ENCODE measurements around the gene CLCN6.
"Not testable (repeated sequence)": the region's sequence is repeated elsewhere in the genome, so short reads cannot be mapped to it uniquely, and the experiment has no call there.

CLCN6 gene

DNA sequence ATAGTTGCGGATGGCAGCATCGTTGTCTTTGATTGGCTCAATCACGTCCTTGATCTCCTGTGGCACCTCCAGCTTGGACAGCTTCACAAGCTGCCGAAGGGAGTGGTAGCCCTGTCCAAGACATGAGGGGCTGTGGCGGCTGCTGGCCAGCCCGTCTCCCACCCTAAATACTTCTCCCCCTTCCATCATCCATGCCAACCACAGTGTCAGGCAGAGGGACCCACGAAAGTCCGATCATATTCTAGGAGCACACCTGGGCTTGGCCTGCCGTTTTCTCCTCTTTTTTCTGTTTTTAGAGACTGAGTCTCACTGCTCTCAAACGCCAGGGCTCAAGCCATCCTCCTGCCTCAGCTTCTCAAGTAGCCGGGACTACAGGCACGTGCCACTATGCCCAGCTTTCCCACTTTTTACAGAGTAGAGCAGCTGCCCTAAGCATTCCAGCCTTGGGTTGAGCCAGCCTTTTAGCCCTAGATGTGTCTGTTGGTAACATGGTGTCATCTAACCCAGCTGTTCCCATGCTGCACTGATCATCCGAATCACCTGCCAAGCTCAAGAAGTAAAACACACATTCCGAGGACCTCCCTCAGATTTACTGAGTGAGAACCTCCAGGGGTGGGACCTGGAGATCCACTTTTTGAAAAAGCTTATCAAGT lies 10.6 kb upstream of the CLCN6 start:
- no peak for DNase-seq (ENCODE audit: low spot score)

DNA sequence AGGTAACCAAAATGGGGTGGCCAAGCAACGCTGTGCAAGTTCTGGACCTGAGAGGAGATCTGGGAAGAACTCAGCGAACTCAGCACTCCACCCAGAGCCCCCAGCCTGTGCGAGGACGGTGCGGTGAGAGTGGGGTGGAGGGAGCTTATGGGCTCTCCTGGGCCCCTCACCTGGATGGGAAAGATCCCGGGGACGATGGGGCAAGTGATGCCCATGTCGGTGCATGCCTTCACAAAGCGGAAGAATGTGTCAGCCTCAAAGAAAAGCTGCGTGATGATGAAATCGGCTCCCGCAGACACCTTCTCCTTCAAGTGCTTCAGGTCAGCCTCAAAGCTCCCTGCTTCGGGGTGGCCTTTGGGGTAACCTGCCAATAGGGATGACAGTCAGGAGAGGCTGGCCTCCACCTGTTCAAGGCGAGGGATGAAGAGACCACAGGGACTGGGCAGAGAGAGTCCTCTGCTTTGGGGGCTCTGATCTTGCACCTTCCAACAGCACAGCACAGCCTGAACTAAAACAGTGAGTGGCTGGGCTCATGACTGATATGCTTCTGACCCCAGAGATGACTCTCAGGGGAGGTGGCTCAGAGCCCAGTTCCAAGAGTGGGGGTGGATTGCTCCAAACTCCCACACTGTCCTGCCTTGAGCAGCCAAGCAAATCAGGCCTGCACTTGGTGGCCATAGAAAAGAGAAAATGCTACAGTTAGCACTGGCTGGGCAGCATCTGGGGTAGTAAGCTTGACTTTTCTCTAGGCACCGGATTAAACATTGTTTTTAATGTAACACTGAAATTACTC lies 9.8 kb upstream of the CLCN6 start:
- DNase-seq (ENCODE audit: low spot score) = no peak

DNA sequence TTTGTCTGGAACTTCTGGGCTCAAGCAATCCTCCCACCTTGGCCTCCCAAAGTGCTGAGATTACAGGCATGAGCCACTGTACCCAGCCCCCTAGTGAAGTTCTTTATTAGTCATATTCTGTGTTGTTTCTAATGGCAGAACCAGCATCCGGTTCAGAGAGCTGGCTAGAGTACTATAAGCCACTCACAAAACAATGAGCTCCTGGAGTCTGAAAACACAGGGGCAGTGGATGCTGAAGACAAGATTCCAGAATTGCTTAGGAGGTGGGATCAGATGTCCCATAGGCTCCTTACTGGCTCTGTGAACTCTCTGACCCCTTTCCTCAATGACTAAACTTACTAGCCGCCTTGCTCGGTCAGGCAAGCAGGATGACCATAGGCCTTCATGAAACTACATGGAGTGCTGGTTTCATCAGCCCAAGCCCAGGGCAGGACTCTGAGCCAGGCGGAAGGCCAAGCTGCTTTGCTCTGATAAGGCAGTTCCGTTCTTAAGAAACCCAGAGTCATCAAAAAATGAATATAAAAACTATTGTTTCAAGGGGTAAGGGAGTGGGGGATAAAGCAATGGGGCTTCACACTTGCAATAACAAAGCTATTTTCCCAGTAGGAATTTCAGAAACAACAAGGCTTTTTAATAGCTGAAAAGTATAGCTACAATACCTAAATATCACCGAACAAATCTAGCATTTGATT lies 8.3 kb upstream of the CLCN6 start:
- DNase-seq (ENCODE audit: low spot score) = no peak

DNA sequence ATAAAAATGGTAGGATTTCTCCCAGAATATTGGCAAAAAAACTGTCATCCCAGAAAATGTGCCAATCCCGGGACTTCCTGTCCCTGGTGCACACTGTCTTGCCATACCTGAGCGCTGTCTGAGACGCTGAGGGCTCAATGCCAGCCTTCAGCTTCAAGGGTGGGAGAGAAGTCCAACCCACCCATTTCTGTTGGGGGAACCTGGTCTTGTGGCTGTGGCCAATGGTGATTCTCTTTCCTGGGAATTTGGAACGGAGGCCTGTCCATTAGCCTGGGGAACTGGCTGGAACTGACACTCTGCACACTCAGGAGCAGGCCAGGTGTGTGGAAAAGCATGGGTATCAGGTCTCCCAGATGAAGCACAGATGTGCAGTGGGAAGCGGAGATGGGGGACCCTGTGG lies 6.9 kb upstream of the CLCN6 start:
- DNase-seq (ENCODE audit: low spot score) = no peak

DNA sequence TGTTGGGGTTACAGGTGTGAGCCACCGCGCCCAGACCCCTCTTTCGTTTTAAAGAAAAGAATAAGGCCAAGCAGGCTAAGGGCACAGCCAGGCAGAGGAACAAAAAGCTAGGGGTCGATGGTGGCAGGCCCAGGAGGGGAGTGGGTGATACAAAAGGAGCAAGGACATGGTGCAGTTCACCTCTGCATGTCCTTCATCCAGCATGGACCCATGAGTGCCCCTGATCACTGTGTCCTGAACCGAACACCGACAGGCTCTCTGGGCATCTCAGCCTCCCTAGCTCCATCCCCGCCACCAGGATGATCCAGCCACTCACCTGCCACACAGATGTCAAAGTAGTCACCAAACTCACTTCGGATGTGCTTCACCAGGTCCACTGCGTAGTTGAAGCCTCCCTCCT lies 6.1 kb upstream of the CLCN6 start:
- no peak for DNase-seq (ENCODE audit: low spot score)

DNA sequence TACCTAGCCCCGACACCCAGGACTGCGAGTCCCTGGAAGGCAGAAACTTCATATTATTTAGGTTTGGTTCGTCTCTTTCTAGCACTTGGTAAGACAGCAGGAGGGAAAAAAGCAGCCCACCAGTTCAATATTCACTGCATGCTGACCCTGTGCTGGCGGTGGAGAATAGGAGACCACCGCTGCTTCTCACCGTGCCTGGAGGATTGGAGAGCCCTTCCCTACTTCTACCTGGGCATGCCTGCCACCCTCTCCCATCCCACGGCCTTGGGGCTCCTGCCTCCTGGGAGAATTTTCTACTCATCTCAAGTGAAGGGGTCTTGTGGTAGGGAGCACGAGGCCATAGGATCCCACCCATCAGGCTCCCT lies 5.6 kb upstream of the CLCN6 start:
- DNase-seq (ENCODE audit: low spot score) = no peak

DNA sequence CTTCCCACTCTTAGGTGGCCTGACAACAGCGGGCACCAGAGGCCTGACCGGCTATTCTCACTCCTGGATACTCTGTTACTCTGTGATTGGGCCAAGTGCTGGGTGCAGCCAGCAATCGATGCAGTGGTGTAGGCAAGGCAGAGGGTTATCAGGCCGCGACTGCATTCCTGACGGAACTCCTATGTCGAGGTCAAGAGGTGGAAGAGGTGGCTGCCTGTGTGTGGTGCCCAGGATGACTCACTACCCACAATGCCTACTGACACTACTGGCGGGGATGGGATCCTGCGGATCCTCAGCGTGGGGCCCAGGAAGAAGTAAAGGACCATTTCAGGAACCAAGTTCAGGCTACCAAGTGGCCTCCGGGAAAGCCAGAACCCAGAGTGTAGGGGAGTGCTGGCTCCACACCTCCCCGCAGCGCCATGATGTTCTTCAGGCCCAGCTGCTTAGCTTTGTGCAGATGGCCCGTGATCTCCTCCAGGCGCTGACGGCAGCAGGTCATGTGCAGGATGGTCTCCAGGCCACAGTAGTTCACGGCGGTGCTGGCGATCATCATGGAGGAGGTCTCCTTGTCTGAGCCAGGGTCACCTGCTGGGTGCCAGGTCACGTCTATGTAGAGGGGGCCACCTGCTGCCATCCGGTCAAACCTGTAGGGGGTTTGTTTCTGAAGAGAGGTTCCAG lies 5.1 kb upstream of the CLCN6 start:
- DNase-seq (ENCODE audit: low spot score) = no peak

DNA sequence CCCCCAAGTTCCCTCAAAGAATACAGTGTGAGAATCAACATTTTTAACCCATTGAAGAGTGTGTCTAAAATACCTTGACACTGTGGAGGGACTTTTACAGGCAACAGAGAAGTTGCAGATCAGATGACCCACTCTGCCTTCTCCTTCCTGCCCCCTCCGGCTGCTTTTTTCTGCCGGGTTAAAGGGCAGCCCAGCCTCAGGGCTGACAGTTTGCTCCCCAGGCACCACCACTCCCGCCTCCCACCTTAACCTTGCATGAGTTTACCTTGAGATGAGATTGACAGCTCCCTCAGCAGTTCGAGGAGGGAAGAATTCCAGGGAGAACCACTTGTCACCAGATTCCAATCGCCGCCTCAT lies 3.4 kb upstream of the CLCN6 start:
- peak; percentile 19 for DNase-seq (ENCODE audit: low spot score)

DNA sequence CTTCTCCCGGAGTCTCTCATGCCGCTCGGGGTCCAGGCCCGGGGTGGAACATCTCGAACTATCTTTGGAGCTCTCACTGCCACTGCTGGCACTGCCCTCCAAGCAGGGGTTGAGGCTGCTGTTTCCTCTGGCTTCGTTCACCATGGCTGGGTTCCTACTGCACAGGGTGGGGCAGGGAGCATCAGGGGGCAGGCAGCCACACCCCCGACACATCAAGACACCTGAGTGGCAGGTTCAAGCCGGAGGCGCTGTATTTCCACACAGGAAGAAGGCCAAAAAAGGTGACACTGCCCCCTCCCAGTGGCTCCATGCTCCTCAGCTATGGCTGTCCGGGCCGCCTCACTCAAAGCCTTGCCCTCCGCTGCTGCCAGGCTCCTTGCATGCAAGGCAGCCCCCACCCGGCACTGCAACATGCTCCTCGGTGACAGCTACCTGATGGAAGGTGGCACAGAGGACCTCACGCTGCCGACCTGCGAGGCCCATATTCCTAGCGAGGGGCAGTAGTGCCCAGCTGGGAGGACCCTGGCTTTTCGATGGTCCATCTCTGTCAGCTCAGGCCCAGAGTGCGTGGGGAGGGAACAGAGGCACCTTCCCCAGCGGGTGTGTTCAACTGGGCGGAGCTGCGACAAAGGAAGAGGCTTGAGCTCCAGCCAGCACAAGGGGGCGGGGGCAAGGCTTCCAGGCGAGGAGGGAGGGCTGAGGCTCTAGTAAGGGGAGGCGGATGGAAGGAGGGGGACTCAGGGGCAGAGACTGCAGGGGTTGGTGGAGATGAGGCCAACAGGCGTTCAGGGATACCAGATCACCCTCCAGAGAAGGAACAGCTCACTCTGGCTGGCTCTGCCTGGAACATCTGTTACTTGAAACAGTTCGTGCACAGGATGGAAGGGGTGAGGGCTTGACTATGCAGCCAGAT lies 2.8 kb upstream of the CLCN6 start:
- peak; percentile 91 for DNase-seq (ENCODE audit: low spot score)

DNA sequence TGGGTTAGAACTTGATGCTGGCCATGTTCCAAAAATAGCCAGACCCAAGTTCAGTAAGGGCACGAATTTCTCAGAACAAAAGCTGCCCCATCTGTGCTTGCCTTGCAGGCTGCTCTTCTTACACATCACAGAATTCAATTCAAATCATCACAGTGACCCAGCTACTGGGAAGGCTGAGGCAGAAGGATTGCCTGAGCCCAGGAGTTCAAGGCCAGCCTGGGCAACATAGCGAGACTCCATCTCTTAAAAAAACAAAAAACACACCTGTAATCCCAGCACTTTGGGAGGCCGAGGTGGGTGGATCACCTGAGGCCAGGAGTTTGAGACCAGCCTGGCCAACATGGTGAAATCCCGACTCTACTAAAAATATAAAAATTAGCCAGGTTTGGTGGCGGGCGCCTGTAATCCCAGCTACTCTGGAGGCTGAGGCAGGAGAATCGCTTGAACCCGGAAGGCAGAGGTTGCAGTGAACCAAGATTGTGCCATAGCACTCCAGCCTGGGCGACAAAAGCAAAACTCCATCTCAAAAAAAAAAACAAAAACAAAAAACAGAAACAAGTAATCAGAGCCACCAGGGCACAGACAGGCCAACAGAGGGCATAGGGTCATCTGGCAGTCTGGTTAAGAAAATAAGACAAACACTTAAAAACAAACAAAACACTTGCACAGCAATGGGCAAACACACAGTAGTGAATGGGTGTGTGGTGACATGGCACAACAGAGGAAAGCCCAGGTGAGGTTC lies 1.9 kb upstream of the CLCN6 start:
- DNase-seq (ENCODE audit: low spot score) = not testable (repeated sequence)

DNA sequence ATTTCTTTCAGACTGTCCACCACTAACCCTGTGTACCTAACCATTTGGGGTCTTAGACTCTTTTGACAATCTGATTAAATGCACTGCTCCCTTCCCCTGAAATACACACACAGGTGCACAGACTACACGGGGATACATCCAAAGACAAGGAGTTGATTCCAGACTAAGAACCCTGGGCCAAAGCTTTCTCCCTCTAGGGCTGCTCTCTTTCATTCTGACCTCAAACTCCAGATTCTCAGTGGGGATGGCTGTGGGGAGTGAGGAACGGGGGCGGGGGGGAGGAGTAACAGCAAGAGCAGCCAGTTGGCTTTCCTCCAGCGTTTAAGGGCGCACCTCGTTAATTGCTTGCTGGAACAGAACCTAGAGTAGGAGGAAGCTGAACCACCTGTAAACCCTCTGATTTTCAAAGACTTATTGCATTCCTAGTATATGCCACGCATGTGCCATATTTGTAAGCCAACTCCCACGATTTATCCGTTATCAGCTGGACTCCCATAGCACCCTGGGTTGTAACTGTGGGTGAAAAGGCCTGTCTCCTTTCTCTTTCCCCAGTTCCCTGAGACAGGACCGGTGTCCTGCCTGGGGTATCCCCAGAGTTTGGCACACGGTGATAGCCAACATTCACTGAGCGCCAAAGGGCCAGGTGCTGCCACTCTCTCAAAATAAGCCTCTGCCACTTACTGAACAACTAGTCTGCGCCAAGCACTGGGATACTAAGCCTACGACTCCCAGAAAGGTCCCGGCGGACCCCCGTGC lies 1.1 kb upstream of the CLCN6 start:
- DNase-seq (ENCODE audit: low spot score) = no peak

DNA sequence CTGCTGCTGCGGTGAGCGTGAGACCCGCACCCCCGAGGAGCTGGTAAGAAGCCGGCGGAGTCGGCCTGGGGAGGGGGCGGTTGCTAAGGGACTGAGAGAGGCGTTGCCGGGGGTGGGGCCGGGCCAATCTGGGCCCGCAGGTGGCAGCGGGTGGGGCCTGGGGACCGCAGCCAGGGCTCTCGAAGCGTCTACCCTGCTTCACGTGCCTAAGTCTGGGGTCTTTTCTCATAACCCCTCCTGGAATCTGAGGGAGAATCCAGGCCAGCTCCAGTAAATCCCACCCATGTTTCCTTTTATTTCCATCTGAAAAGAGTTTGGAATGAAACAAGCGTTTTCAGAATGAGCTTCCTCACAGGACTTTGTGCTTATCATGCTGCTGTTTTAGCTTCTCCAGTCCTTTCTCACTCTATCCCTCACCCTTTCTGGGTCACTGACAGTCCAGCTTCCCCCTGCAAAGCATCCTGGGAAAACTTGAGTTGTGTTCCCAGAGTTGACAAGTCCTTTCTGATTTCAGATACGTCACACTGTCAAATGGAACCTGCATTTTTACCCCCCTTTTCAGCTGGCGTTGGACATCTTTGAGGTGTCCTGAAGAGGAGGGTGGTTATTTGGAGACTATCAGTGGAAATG lies 431 bp downstream of the CLCN6 start:
- peak; percentile 41 for DNase-seq (ENCODE audit: low spot score)

DNA sequence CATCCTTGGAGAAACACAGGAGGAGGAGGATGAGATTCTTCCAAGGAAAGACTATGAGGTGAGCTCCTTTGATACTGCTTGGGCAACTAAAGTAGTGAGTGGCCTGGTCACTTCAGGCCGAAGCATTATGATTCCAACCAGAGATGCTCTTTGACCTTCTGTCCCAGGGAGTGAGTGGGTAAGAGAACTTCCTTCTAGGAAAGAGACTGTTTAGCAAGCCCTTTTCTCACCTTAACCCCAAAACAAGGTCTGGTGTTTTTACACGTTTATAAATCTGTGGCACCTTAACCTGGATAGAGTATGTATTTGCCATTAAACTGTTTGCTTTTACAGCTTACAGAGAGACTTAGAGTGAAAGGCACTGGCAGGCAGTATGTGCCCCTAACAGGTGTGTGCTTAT lies 1.1 kb downstream of the CLCN6 start:
- no peak for DNase-seq (ENCODE audit: low spot score)

DNA sequence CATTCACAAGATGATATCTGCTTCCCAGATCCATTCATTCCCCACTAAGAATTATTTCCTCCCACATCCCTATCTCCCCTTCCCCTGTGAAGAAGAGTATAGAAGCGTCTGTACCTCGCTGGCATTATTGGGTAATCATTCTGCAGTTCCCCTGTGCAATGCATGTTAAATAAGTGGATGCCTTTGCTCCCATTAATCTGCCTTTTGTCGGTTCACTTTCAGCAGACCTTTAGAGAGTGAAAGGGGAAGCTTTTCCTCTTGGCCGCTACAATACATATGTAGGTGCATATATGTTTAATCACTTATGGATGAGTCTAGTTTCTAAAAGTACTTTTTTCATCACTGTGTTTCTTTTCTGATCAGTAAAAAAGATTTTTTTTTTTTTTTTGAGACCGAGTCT lies 7.0 kb downstream of the CLCN6 start:
- no peak for DNase-seq (ENCODE audit: low spot score)

DNA sequence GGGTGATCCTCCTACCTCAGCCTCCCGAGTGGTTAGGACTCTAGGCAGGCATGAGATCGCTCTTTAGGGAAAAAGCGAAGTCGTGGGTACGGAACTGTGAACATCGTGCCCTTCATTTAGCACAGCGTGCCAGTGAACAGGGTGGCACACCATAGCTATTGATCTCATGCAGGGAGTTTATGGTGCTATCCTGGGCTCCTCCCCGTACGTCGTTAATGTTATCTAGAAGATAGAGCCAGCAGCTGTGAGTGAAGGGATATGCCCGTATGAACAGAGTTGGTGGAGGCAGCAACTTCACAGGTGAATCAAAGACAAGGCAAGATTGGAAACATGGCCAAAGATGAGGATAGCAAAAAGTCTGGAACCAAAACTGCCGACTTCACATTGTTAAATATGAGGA lies 11.2 kb downstream of the CLCN6 start:
- no peak for DNase-seq (ENCODE audit: low spot score)

DNA sequence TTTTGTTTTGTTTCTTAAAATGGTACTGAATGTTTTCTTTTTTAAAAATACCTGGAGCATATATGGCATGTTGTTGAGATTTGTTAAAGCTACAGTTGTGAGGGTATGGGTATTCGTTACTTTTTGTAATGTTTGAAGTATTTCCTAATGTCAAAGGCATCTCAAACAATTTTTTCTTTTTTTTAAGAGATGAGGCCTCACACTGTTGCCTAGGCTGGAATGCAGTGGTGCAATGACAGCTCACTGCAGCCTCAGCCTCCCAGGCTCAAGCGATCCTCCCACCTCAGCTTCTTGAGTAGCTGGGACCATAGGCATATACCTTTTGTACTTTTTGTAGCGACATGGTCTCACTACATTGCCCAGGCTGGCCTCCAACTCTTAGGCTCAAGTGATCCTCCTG lies 16.1 kb downstream of the CLCN6 start:
- DNase-seq (ENCODE audit: low spot score) = no peak

DNA sequence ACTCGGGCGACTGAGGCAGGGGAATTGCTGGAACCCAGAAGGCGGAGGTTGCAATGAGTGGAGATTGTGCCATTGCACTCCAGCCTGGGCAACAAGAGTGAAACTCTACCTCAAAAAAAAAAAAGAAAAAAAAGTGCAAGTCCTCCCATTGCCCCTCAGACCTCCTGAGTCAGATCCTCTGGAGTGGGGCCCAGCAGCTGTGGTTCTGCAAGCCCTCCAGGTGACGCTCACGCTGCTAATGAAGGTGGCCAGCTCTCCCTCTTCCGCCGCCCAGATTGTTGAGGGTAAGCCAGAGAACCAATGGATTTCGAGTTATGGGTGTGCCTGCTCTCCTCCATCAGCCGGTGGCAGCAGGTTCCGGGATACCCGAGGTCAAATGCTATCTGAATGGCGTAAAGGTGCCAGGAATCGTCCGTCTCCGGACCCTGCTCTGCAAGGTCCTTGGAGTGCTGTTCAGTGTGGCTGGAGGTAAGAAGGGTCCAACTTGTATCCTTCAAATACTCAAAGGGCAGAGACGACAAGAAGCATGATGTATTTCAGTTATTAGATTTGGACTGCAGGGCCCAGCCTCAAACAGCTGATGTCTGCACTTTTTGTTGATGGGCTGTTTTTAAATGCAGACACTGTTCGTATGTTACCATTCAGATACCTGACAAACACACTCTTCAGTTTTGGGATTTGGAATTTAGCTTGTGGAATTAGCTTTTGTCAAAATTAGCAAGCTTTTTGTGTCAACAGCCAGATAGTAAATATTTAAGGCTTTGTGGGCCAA lies 17.6 kb downstream of the CLCN6 start:
- DNase-seq (ENCODE audit: low spot score) = no peak

DNA sequence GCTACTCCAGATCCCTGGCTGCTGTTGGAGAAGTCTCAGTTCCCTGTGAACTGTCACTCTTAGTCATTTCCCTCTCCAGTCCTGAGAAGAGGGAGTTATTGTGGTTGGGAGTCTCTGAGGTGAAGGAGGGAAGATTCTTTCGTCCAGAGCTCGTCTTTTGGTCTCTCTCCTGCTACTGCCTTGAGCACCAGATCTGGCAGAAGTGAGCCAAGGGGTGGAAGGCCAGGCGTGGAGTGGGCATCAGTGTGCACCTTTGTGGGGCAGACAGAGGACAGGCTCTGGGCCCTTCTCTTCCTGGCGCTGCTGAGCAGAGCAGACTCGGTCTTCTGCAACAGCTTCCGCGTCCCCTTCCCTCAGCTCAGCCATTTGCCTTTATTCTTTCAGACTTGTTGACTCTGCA lies 19.1 kb downstream of the CLCN6 start:
- DNase-seq (ENCODE audit: low spot score) = no peak

DNA sequence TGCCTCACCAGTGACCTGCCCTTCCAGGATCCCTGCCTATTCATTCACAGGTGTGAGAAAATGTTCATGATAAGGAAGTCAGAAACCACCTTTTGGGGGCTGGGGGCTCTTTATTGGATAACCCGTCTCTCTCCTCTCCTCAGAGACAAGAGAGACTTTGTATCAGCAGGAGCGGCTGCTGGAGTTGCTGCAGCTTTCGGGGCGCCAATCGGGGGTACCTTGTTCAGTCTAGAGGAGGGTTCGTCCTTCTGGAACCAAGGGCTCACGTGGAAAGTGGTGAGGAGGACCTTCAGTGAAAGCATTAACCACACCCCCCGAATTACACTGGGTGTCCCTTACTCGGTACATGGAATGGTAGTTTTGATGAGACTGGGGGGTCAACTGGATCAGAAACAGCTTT lies 21.0 kb downstream of the CLCN6 start:
- DNase-seq (ENCODE audit: low spot score) = no peak
